ENCODE measurements around the gene ITGA2.
"Not testable (repeated sequence)": the region's sequence is repeated elsewhere in the genome, so short reads cannot be mapped to it uniquely, and the experiment has no call there.

Gene ITGA2

DNA sequence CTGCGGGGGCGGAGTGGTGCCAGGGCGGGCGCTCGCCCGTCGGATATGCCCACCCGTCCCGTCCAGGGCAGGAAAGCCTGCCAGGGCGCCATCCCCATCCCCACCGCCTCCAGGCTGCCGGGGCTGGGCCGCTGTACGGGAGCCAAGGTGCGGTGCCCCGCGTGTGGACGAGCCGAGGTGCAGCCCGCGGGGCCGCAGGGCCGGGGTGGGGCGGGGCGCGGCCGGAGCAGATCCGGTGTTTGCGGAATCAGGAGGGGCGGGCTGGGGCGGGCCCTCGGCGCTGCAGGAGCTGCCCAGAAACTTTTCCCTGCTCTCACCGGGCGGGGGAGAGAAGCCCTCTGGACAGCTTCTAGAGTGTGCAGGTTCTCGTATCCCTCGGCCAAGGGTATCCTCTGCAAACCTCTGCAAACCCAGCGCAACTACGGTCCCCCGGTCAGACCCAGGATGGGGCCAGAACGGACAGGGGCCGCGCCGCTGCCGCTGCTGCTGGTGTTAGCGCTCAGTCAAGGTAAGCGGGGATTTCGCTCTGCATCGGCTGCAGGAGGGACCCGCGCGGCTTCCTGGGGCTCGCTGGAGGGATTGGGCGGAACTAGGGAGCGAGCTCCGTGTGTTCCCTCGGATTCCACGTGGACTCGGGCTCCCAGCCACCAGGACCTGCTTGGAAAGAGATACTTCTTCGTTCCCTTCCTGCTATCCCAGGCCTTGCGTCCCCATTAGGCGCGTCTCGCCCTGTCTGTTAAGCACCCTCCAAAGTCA lies at the start of gene ITGA2:
Gene ITGA2, plus strand, starts transcription at position 328 of the 756 bp plus-strand sequence. Its CDS starts 117 bp downstream, at position 445.
- peak; percentile 77 for DNase-seq (ENCODE audit: low spot score)

DNA sequence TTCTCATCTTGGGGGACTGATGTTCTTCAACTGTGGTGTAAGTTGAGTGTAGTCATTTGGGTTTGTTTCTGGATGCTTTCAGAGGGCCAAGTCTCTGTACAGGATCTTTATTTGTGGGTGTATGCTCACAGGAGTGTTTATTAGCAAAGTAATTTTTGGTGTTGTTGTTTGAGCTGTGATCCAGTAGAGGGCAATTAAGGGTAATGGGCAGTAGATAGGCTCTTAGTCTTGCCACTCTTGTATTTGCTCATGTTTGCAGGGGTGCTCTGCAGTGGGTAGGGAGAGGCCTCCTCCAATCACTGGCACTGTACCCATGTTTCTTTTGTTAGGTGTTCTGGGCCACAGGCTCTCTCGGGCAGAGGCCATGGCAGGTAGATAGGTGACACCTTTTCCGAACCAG lies 45.9 kb upstream of the ITGA2 start:
- DNase-seq (ENCODE audit: low spot score), result no peak

DNA sequence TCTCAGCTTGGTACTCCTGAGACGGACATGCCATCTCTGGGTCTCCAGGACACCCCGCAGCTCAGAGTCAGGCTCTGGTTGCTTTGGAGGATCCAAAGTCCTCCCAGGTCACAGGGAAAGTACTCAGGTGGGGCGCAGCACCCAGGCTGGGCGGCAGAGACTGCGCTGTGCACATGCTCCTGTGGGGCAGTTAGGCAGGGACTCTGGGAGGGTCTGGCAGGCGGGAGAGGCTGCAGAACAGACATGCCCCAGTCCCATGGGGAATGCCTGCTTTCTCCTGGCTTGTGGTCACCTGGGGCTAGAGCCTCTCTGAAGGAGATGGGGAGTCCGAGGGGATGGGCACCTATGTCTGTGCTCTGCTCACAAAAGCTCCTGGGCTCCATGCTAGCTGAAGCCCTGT lies 45.3 kb upstream of the ITGA2 start:
- no peak for DNase-seq (ENCODE audit: low spot score)

DNA sequence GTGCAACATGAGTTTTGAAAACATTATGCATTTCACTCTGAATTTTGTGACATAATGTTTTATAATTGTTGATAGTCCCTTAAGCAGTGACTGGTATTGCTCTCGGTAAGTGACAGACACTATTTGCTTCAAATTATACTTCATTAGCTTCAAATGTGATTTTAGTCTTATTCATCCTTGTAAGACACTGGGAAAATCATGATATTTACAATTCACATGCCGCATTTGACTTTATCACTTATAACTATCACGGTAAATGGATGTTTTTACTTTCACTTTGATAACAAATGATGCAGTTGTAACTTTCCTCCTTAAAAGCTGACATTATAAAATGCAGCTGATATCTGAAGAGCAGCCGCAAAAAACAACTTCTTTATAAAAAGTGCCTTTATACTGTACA lies 44.1 kb upstream of the ITGA2 start:
- DNase-seq (ENCODE audit: low spot score), result no peak

DNA sequence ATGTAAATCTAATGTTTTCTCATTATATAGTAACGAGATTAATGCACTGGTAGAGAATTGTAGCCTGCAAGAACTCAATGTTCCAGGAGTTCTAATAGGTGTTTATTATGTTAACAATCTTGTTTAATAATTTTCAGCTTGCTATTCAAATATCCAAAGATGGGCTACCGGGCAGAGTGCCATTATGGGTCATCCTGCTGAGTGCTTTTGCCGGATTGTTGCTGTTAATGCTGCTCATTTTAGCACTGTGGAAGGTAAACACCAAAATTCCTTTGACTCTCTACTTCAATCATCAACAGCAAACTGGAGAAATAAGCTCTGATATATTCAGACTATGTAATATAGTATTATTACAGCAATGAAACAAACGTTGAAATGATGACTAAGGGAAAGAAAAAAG lies 41.9 kb upstream of the ITGA2 start:
- no peak for DNase-seq (ENCODE audit: low spot score)

DNA sequence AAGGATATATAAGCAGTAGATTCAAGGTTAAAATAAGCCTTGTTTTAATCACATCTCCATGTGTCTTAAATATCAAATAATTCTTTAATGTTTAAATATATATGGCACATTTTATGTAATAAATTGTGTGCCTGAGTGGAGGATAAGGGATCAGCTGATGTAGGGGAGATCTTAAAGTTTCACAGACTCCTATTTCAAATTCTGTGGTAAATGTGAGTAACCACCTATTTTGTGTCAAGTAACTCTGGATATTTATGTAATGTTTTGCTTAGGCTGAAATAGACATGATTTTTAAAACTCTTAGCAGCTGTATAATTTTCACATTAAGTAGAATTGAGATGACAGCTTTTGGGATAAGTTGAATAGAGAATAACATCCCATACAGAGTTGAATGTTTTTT lies 41.3 kb upstream of the ITGA2 start:
- no peak for DNase-seq (ENCODE audit: low spot score)

DNA sequence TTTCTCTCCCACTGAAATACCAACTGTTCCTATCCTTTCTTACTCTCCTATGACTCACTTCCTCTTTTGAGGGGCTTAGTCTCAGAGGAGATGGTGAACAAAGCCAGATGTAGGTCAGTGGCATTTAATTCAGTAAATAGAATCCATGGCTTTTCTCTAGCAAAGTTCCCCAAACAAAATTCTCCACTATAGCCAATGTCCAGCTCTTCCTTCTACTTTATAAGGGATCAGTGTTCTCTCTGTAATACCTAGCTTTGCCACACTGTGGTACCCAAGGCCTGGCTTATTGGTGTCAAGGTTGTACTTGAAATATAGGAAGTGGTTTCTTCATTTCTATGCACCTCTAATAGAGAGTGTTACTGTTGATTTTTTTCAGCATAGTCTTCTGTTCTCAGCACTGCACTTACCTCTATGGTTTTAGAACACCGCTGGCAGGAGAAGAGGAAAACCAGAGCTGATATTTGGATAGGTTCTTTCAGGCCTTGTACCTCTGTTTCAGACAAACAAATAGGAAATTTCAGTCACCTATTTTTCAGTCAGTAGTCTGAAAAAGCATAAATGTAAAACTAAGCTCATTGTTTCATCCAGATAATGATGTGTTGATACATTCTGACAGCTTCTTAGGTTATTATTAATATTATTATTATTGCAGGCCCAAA lies 40.6 kb upstream of the ITGA2 start:
- DNase-seq (ENCODE audit: low spot score), result peak; percentile 59

DNA sequence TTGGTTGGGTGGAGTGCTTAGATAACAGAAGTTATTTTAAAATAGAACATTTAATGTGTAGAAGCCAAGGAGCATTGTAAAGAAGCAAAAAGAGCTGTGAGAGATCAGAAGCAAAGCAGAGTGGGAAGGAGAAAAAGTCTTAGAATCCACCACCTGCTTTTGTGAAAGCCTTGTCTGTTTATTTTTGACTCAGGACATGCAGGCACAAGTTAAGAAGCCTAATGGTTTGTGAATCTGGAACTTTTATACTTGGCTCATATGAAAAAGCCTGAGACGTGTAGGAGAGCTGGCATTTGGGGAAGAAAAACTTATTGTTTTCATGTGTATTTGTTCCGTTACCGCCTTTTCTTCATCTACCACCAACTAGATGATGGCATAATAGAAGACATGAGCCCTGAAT lies 38.5 kb upstream of the ITGA2 start:
- no peak for DNase-seq (ENCODE audit: low spot score)

DNA sequence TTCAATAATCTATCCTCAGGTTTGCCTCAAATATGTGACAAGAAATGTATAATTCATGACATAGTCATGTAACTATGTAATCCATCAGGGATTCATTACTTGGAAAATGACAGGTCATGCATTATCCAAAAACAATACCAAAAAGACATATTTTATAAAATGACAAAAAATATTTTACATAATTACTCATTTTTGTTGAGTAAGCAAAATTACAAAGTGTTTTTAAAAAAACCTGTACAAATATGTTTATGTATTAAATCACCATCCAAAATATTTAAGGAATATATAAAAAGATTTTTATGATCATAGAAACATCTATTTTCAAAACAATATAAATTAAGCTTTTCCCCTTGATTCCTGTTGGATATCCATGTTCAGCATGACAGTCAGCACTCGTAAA lies 36.7 kb upstream of the ITGA2 start:
- no peak for DNase-seq (ENCODE audit: low spot score)

DNA sequence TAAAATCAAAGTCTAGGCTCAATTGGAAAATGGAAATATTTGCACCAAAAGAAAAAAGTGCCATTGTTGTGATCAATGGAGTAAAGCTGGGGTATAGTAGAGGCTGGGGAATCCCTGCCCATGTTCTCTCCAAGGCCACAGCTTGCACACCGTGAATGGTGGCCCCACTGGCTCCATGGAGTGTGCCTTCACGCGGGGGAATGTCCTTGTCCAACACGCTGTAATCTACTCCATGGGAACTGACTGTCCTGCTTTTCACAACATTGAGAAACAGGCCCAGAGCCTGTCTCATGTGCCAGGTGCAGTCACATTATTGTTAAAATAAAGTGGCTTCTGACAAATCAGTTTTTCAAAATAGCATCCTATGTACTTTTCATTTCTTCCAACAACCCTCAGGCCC lies 33.1 kb upstream of the ITGA2 start:
- no peak for DNase-seq (ENCODE audit: low spot score)

DNA sequence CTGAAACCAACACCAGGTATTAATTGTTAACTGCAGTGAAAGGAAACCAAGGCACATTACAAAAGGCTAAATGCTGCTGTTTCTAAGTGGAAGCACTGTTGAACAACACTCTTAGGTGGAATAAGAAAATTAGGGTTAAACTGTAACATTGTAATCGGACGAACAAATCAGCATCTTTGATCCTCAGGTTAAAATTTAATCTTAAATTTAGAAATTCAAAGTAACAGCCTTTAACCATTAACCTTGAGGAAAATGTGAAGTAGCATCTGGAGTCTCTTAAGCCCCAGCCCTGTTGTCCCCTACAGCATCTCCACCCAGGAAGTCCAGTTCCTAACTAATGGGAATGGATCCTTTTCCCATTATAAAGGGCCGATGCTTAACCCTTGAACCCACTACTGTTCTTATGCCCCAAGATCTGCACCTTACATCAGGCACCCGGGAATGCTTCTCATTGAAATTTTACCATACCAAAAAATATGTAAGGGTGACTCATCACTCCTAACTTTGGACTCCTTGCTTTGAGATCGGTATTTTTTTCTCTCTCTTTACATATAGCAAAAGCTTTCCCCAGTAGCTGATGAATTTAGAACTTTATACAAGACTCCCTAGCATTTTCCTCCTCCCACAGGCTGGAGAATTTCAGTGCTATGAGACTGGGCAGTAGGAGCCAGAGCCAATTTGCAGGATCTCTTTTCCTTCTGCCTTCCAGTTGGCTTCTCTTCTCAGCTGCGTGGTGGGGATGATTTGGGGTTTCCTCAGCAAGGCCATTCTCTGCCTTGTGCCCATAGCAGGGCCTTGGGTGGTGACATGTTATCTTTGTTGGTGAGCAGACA lies 32.0 kb upstream of the ITGA2 start:
- DNase-seq (ENCODE audit: low spot score), result no peak

DNA sequence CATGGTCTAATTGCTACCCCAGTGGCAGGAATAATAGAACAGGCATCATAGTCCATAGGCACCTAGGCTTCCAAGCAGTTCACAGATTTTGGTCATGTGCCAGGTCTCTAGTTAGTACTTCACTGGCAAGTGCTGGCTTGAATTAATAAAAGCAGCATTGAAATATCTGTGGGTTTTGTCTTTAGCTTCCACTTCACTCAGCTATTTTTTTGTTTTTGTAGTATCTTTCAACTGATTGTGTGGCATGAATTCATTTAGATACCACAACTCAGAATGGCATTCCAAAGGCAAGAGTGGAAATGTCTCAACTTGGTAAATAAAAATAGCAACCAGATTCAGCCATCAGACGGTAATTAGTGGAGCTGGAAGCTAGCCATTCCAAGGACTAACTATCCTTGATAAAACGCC lies 27.9 kb upstream of the ITGA2 start:
- no peak for DNase-seq (ENCODE audit: low spot score)

DNA sequence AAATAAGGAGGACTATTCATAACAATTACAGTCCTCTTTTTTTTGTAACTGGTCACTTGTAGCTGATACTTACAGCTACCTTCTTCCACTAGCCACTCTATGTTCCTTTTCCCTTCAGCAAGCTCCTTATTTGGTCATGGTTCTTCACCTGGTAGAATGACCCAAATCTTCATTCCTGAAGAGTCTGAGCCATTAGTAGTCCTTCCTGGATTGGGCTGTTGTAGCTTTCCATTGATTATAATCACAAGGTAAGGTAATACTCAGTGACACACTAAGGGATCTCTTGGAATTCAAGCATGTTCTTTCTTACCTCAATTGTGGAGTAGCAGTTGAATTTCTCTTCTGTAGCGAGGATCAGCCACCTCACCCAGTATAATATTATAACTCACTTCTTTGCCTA lies 25.5 kb upstream of the ITGA2 start:
- DNase-seq (ENCODE audit: low spot score), result no peak

DNA sequence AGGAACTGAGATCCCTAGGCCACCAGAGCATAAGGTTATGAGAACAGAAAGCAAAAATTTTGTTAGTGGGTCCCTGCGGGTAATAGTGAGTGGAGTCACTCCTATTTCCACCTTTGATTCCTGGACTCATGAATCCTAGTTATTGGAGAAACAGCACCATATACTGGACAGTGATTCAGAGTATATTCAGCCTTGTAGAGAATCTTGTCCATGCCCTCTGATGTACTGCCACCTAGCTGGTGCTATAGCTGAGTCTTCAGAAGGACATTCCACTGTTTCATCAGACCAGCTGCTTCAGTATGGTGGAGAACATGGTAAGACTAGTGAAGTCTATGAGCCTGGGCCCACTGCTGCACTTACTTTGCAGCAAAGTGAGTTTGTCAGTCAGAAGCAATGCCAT lies 25.0 kb upstream of the ITGA2 start:
- DNase-seq (ENCODE audit: low spot score), result no peak

DNA sequence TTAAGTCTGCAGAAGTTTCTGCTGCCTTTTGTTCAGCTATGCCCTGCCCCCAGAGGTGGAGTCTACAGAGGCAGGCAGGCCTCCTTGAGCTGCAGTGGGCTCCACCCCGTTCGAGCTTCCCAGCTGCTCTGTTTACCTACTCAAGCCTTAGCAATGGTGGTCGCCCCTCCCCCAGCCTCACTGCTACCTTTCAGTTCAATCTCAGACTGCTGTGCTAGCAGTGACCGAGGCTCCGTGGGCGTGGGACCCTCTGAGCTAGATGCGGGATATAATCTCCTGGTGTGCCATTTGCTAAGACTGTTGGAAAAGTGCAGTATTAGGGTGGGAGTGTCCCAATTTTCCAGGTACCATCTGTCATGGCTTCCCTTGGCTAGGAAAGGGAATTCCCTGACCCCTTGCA lies 13.0 kb upstream of the ITGA2 start:
- DNase-seq (ENCODE audit: low spot score), result not testable (repeated sequence)

DNA sequence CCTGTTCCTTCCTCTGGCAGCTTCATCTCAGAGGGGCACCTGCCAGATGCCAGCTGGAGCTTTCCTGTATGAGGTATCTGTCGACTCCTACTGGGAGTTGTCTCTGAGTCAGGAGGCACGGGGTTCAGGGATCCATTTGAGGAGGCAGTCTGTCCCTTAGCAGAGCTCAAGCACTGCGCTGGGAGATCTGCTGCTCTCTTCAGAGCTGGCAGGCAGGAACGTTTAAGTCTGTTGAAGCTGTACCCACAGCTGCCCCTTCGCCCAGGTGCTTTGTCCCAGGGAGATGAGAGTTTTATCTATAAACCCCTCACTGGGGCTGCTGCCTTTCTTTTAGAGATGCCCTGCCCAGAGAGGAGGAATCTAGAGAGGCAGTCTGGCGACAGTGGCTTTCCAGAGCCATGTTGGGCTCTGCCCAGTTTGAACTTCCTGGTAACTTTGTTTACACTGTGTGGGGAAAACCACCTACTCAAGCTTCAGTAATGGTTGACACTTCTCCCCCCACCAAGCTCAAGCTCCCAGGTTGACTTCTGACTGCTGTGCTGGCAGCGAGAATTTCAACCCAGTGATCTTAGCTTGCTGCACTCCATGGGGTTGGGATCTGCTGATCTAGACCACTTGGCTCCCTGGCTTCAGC lies 11.8 kb upstream of the ITGA2 start:
- DNase-seq (ENCODE audit: low spot score), result no peak

DNA sequence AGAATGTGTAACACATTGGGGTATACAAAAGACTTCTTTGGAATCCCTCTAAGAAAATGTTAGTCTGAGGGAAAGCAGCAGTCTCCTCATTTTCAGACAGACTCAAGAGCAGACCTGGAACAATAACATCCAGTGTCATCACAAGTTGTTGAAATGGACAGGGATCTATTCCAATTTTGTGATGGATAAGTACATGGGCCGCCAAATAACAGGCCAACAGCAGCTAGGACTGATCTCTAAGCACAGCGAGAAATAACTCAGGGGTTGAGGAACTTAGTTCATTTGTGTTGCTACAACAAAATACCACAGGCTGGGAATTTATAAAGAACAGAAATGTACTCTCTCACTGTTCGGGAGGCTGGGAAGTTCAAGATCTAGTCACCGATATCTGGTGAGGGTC lies 7.6 kb upstream of the ITGA2 start:
- no peak for DNase-seq (ENCODE audit: low spot score)

DNA sequence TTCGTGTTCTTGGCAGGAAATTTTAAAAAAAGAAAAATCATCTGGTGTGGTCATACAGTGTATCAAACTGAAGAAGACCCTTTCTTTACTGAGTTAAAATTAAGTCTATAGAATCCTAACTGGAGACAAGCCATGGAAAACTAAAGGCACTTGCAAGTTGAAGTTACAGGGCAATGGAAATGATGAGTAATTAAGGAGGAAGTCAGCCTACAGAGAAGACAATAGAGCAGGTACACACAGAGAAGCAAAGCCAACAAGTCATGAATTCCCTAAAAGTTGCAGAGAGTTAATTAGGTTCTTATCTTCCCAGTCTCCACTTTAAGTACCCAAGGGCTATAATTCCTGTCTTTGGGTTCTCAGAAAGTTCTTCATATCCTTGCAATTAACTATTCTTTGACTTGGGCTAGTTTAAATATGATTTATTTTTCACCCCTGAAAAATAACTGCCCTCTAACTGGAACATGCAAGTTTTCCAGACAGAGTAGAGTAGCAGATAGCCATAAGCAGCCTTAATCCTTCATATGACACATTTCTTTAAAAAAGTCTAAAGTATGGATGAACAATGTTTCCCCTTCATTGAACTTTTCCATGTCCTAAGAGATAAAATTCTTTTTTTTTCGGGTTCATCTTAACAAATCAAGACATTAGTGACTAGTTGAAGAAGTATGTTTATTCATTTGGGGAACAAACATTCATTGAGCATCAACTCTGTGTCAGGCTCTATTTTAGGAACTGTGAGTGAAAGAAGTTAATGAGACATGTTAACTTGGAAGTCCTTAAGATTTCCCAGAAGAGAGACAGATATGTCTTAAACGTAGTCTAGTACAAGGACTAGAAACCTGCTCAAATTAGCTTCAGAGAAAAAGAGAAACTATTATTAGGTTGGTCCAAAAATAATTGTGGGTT lies 5.2 kb upstream of the ITGA2 start:
- no peak for DNase-seq (ENCODE audit: low spot score)

DNA sequence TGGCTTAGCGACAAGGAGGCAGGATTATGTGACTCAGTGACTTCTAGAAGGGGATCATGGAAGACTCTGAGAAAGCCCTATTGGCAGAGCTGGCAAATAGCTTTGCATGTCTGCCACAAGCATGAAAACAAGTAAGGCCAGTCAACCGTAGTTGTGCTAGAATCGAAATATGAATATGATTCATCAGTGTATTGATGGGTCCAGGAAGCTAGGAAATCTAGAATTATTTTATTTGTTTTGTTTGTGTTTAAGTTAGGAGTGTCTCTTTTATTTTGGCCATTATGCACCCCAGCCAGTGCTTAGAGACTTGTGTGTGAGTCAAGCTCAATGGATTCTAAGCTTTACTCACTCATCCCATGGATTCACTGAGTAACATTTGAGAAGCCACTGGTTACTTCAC lies 3.8 kb upstream of the ITGA2 start:
- DNase-seq (ENCODE audit: low spot score), result no peak

DNA sequence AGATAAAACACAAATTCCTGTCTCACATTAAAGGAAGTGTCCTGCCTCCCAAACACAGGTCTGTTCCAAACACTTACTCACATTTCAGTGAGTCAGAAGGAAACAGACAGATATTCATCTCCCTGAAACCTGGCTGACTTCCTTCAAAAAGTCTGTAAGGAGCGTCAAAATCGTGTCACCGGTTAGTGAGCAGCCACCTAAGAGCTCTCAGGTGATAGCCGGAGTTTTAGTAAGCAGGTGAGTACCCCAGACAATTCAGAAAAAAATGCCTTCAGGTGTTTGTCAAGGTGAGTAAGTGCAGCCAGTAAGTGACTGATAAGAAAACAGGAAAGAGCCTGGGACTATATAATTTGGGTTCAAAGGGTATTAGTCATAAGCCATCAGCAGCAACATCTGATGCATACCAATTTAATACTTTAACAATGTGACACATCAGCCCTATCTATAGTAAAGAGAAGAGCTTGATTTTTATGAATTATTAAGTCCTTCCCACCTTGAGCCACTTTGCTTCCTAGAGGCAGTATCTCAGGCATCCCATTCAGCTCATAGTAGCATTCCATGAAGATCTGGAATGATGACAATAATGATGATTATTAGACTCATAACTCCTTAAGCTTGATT lies 1.3 kb upstream of the ITGA2 start:
- DNase-seq (ENCODE audit: low spot score), result no peak

Measured in iPS-NIHi11 (cell line).